ENCODE measurements around the gene MIAT.

DNA sequence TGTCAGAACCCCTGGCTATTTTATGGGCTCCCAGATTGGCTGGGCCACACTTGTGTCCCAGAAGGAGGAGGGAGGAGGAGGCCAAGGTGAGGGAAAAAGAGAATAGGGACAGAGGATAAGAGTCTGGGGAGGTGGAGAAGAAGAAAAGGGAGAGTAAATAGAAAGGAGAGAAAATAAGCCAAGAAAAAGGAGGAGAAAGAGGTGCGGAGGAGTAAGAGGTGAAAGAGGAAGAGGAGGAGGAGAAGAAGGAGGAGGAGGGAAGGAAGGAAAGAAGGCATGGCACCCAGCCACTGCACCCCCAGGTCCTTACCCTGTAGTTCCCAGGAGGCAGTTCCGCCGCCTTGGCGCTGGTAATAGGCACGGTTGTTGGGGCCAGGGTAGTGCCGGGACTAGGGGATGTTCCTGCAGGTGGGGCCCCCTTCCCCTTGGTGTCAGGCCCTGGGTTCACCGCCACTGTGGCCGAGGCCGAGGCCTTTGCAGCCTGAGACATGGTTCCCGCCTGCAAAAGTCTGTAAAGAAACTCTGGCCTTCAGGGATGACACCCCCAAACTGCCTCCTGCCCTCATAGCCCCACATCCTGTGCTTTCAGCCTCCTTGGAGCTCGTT lies 41.5 kb upstream of the MIAT start:
- TF ChIP-seq, protein P1, sequence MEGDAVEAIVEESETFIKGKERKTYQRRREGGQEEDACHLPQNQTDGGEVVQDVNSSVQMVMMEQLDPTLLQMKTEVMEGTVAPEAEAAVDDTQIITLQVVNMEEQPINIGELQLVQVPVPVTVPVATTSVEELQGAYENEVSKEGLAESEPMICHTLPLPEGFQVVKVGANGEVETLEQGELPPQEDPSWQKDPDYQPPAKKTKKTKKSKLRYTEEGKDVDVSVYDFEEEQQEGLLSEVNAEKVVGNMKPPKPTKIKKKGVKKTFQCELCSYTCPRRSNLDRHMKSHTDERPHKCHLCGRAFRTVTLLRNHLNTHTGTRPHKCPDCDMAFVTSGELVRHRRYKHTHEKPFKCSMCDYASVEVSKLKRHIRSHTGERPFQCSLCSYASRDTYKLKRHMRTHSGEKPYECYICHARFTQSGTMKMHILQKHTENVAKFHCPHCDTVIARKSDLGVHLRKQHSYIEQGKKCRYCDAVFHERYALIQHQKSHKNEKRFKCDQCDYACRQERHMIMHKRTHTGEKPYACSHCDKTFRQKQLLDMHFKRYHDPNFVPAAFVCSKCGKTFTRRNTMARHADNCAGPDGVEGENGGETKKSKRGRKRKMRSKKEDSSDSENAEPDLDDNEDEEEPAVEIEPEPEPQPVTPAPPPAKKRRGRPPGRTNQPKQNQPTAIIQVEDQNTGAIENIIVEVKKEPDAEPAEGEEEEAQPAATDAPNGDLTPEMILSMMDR (IDR thresholded peaks at IDR 0.05): no peak
- no peak for TF ChIP-seq RCOR1 (IDR thresholded peaks at IDR 0.05; ENCODE audit: low read depth, low read length)
- TF ChIP-seq, protein P2, sequence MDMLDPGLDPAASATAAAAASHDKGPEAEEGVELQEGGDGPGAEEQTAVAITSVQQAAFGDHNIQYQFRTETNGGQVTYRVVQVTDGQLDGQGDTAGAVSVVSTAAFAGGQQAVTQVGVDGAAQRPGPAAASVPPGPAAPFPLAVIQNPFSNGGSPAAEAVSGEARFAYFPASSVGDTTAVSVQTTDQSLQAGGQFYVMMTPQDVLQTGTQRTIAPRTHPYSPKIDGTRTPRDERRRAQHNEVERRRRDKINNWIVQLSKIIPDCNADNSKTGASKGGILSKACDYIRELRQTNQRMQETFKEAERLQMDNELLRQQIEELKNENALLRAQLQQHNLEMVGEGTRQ (IDR thresholded peaks at IDR 0.05): no peak
- TF ChIP-seq POLR2A (IDR thresholded peaks at IDR 0.05; ENCODE audit: low read length): no peak
- no peak for TF ChIP-seq SREBF2 (IDR thresholded peaks at IDR 0.05)
- TF ChIP-seq EP300 (IDR thresholded peaks at IDR 0.05): no peak
- TF ChIP-seq CEBPB (IDR thresholded peaks at IDR 0.05): no peak

Data from A549 (cell line).